MM.1S (cell line): ENCODE measurements around the gene MVK.

Experiments
- DNase-seq: peaks from one replicate; pipeline ENCODE4 v3.0.0-alpha.2; 2015
- H2AFZ ChIP-seq: fragments of 300-600 bp; sonication (generic); 2 replicates; pipeline ENCODE4 v1.6.0; 2016; ENCODE audit warnings: antibody characterized with exemption, low read length
- H3F3A ChIP-seq: fragments of 300-600 bp; sonication (generic); 2 replicates; pipeline ENCODE4 v1.6.1; 2016; ENCODE audit warnings: mild to moderate bottlenecking, antibody characterized with exemption, low read length, moderate library complexity, mixed read lengths; ENCODE audit not compliant: insufficient read depth
- H3K27ac ChIP-seq: fragments of 300-600 bp; sonication (generic); 2 replicates; pipeline ENCODE4 v1.5.1; 2016; ENCODE audit warnings: mild to moderate bottlenecking, low read length
- H3K27me3 ChIP-seq: fragments of 300-600 bp; sonication (generic); replicated peaks from 2 replicates; pipeline ENCODE4 v1.6.0; 2016; ENCODE audit warnings: low read length; ENCODE audit not compliant: insufficient read depth
- H3K36me3 ChIP-seq: fragments of 300-600 bp; sonication (generic); replicated peaks from 2 replicates; pipeline ENCODE4 v1.6.1; 2016; ENCODE audit warnings: mild to moderate bottlenecking, low read length, mixed read lengths; ENCODE audit not compliant: insufficient read depth
- H3K4me1 ChIP-seq: fragments of 300-600 bp; sonication (generic); 2 replicates; pipeline ENCODE4 v1.6.1; 2016; ENCODE audit warnings: low read length, mixed read lengths
- H3K4me2 ChIP-seq: fragments of 300-600 bp; sonication (generic); 2 replicates; pipeline ENCODE4 v1.6.0; 2016; ENCODE audit warnings: low read depth, low read length
- H3K4me3 ChIP-seq: fragments of 300-600 bp; sonication (generic); 2 replicates; pipeline ENCODE4 v1.5.1; 2016; ENCODE audit warnings: low read length, mixed read lengths
- H3K79me2 ChIP-seq: fragments of 300-600 bp; sonication (generic); 2 replicates; pipeline ENCODE4 v1.6.1; 2016; ENCODE audit warnings: mixed run types, low read length, mixed read lengths
- H3K9ac ChIP-seq: fragments of 300-600 bp; sonication (generic); 2 replicates; pipeline ENCODE4 v1.6.1; 2016; ENCODE audit warnings: low read length, mixed read lengths
- H3K9me2 ChIP-seq: fragments of 300-600 bp; sonication (generic); replicated peaks from 2 replicates; pipeline ENCODE4 v1.6.1; 2016; ENCODE audit warnings: mild to moderate bottlenecking, low read length, mixed read lengths; ENCODE audit not compliant: insufficient read depth
- H3K9me3 ChIP-seq: fragments of 300-600 bp; sonication (generic); replicated peaks from 2 replicates; pipeline ENCODE4 v1.6.1; 2016; ENCODE audit warnings: mild to moderate bottlenecking, low read length, mixed read lengths; ENCODE audit not compliant: insufficient read depth
- H4K20me1 ChIP-seq: fragments of 300-600 bp; sonication (generic); 2 replicates; pipeline ENCODE4 v1.6.1; 2016; ENCODE audit warnings: mild to moderate bottlenecking, low read length, moderate library complexity, mixed read lengths; ENCODE audit not compliant: insufficient read depth
- CTCF ChIP-seq: fragments of 300-600 bp; sonication (generic); IDR thresholded peaks from 2 replicates; pipeline ENCODE4 v1.5.1; 2016; ENCODE audit warnings: antibody characterized with exemption, low read length, mixed read lengths
- EZH2 ChIP-seq: fragments of 300-600 bp; sonication (generic); optimal IDR thresholded peaks from 2 replicates; pipeline ENCODE3; 2017; ENCODE audit warnings: low read depth, mild to moderate bottlenecking, antibody characterized with exemption, low read length, mixed read lengths
- EZH2phosphoT487 ChIP-seq: fragments of 300-600 bp; sonication (generic); IDR thresholded peaks from 2 replicates; pipeline ENCODE4 v1.6.1; 2018; ENCODE audit warnings: antibody characterized with exemption, low read length

Gene MVK

GRCh38 chr12:109607618-109608017 is 34.0 kb downstream of the MVK start:
- TF ChIP-seq CTCF, result no peak
- TF ChIP-seq EZH2phosphoT487, result no peak
- TF ChIP-seq EZH2, result no peak
- no peaks in the 10 kb centered on the region for H3K4me1 ChIP-seq

GRCh38 chr12:109608270-109608669 is 34.7 kb downstream of the MVK start:
- no peak for DNase-seq
- Histone ChIP-seq H3K27me3 (no peaks in the 10 kb centered on the region), H3K79me2 (no peaks in the 10 kb centered on the region), H3K9me3 (no peaks in the 10 kb centered on the region), H3K4me3 (no peak overlapping the region), H3F3A (no peaks in the 10 kb centered on the region), H3K4me2 (no peak overlapping the region), H3K27ac (no peak overlapping the region), H4K20me1 (no peaks in the 10 kb centered on the region), H3K9me2 (no peaks in the 10 kb centered on the region), H3K36me3 (no peaks in the 10 kb centered on the region), H3K4me1 (no peaks in the 10 kb centered on the region), H3K9ac (no peak overlapping the region), H2AFZ (no peak overlapping the region)
- TF ChIP-seq EZH2phosphoT487, result no peak
- TF ChIP-seq CTCF, result no peak
- no peak for TF ChIP-seq EZH2

More at GRCh38 chr12:109607618-109608017, 34.0 kb downstream of the MVK start:
- Histone ChIP-seq H3K27me3 (no peaks in the 10 kb centered on the region), H4K20me1 (no peaks in the 10 kb centered on the region), H3K4me2 (no peak overlapping the region), H3K4me3 (no peak overlapping the region), H3K9me3 (no peaks in the 10 kb centered on the region), H3K9me2 (no peaks in the 10 kb centered on the region), H3K9ac (no peak overlapping the region), H3K36me3 (no peaks in the 10 kb centered on the region), H3K27ac (no peak overlapping the region), H3K79me2 (no peaks in the 10 kb centered on the region), H2AFZ (no peak overlapping the region), H3F3A (no peaks in the 10 kb centered on the region)
- no peak for DNase-seq

- Histone ChIP-seq H3K4me1 (no peaks in the 10 kb centered on the region), H3K27ac (no peak overlapping the region)
- TF ChIP-seq EZH2, result no peak
- TF ChIP-seq CTCF, result no peak
- TF ChIP-seq EZH2phosphoT487, result no peak
Observed at GRCh38 chr12:109608793-109609192, 35.2 kb downstream of the MVK start.

More at GRCh38 chr12:109608793-109609192, 35.2 kb downstream of the MVK start:
- Histone ChIP-seq H3K9me3 (no peaks in the 10 kb centered on the region), H4K20me1 (no peaks in the 10 kb centered on the region), H3K36me3 (no peaks in the 10 kb centered on the region), H3K9ac (no peak overlapping the region), H3K4me3 (no peak overlapping the region), H3K79me2 (no peaks in the 10 kb centered on the region), H3K9me2 (no peaks in the 10 kb centered on the region), H3K4me2 (no peak overlapping the region), H2AFZ (no peak overlapping the region), H3K27me3 (peaks cover 2% of the 10 kb centered on the region; the same call in 1 of the 2 replicates), H3F3A (no peaks in the 10 kb centered on the region)
- DNase-seq, result no peak
